ENCODE data around the gene MED12. TPM values are rescaled to one million over a fixed set of nuclear protein-coding genes. Genes with fewer than 3 reads are reported as not detected.

The MED12 gene
- total and polyA plus RNA-seq, 2 experiments from 2014 or later: 7.1 to 40.6 TPM

DNA sequence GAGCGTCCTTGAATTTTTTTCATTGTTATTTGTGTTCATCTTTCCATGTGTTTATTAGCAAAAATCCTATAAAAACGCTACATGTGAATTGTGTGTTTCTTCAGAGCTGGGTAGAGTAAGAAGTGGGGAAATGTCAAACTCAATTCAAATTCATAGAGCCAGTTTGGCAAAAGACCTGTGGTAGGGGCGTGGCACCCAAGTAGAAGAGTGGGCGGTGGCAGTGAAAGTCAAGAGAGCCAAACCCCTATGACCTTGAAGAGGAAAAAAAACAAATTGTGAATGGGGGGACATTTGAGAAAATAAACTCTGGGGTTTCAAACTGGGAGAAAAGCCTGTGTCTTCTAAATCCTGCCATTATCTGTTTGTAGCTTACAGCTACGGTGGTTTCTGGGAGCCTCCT lies 27.1 kb upstream of the MED12 start:
- Histone ChIP-seq H3F3A (replicated peaks; ENCODE audit: low read depth) (no peaks in the 10 kb centered on the region), H3K36me3 (ENCODE audit: insufficient read depth) (no peaks in the 10 kb centered on the region), H3K9me2 (ENCODE audit: insufficient read depth) (no peaks in the 10 kb centered on the region), H3K4me2 (no peak overlapping the region), H3K4me3 (no peak overlapping the region), H3K79me2 (replicated peaks; ENCODE audit: insufficient read depth) (no peaks in the 10 kb centered on the region), H2AFZ (no peak overlapping the region), H4K20me1 (replicated peaks; ENCODE audit: insufficient read depth) (no peaks in the 10 kb centered on the region), H3K27ac (ENCODE audit: low read depth) (no peak overlapping the region), H3K27me3 (ENCODE audit: insufficient read depth) (no peaks in the 10 kb centered on the region), H3K4me1 (ENCODE audit: insufficient read depth) (no peaks in the 10 kb centered on the region)
- H3K4me3 Mint-ChIP-seq: no peak overlapping the region
- no peaks in the 10 kb centered on the region for H3K36me3 Mint-ChIP-seq (ENCODE audit: low read depth)
- no peak for ATAC-seq
- no peak for TF ChIP-seq STAT1 (IDR thresholded peaks at IDR 0.05; ENCODE audit: unreplicated experiment)
- TF ChIP-seq, protein P1, sequence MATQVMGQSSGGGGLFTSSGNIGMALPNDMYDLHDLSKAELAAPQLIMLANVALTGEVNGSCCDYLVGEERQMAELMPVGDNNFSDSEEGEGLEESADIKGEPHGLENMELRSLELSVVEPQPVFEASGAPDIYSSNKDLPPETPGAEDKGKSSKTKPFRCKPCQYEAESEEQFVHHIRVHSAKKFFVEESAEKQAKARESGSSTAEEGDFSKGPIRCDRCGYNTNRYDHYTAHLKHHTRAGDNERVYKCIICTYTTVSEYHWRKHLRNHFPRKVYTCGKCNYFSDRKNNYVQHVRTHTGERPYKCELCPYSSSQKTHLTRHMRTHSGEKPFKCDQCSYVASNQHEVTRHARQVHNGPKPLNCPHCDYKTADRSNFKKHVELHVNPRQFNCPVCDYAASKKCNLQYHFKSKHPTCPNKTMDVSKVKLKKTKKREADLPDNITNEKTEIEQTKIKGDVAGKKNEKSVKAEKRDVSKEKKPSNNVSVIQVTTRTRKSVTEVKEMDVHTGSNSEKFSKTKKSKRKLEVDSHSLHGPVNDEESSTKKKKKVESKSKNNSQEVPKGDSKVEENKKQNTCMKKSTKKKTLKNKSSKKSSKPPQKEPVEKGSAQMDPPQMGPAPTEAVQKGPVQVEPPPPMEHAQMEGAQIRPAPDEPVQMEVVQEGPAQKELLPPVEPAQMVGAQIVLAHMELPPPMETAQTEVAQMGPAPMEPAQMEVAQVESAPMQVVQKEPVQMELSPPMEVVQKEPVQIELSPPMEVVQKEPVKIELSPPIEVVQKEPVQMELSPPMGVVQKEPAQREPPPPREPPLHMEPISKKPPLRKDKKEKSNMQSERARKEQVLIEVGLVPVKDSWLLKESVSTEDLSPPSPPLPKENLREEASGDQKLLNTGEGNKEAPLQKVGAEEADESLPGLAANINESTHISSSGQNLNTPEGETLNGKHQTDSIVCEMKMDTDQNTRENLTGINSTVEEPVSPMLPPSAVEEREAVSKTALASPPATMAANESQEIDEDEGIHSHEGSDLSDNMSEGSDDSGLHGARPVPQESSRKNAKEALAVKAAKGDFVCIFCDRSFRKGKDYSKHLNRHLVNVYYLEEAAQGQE (IDR thresholded peaks at IDR 0.05; ENCODE audit: unreplicated experiment): no peak
- TF ChIP-seq ZNF331 (CRISPR knock-in tag; IDR thresholded peaks at IDR 0.05; ENCODE audit: low read depth): no peak
- TF ChIP-seq, protein P2, sequence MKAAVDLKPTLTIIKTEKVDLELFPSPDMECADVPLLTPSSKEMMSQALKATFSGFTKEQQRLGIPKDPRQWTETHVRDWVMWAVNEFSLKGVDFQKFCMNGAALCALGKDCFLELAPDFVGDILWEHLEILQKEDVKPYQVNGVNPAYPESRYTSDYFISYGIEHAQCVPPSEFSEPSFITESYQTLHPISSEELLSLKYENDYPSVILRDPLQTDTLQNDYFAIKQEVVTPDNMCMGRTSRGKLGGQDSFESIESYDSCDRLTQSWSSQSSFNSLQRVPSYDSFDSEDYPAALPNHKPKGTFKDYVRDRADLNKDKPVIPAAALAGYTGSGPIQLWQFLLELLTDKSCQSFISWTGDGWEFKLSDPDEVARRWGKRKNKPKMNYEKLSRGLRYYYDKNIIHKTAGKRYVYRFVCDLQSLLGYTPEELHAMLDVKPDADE (IDR thresholded peaks at IDR 0.05): no peak
- TF ChIP-seq, protein P3, sequence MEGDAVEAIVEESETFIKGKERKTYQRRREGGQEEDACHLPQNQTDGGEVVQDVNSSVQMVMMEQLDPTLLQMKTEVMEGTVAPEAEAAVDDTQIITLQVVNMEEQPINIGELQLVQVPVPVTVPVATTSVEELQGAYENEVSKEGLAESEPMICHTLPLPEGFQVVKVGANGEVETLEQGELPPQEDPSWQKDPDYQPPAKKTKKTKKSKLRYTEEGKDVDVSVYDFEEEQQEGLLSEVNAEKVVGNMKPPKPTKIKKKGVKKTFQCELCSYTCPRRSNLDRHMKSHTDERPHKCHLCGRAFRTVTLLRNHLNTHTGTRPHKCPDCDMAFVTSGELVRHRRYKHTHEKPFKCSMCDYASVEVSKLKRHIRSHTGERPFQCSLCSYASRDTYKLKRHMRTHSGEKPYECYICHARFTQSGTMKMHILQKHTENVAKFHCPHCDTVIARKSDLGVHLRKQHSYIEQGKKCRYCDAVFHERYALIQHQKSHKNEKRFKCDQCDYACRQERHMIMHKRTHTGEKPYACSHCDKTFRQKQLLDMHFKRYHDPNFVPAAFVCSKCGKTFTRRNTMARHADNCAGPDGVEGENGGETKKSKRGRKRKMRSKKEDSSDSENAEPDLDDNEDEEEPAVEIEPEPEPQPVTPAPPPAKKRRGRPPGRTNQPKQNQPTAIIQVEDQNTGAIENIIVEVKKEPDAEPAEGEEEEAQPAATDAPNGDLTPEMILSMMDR (conservative IDR thresholded peaks at IDR 0.05; ENCODE audit: low read depth in 2 of 2): no peak
- no peaks in the 10 kb centered on the region; the same call in 2 of the 3 replicates for H3K4me1 Mint-ChIP-seq
- no peaks in the 10 kb centered on the region; the same call in 2 of the 3 replicates for H3K9me3 Mint-ChIP-seq
- H3K27me3 Mint-ChIP-seq (ENCODE audit: insufficient read depth, low read depth, poor library complexity): peaks cover 2% of the 10 kb centered on the region
- DNase-seq (ENCODE audit: low spot score): no peak
- H3K27ac Mint-ChIP-seq: no peak overlapping the region

DNA sequence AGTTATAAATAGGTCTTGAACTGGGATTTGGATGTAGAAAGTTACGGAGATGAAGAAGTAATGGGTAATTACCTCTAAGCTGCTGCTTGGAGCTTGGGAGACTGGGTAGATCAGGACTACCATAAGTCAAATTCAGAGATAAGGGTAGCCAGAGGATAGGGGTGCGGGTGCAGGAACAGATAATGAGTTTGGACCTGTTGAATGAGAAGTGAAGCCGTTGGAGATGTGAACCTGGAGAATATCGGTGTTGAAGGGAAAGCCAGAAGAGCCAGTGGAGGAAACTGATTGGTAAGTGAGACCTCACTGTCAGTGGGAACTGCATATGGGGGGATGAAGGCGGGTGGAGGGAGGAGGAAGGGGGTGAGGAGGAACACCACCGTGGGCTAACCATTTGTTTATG lies 23.4 kb upstream of the MED12 start:
- H3K9me2 ChIP-seq (ENCODE audit: insufficient read depth): no peaks in the 10 kb centered on the region
- peaks cover 14% of the 10 kb centered on the region for H3K79me2 ChIP-seq (replicated peaks; ENCODE audit: insufficient read depth)
- peak overlapping the region; percentile 74 for H3K4me2 ChIP-seq
- Mint-ChIP-seq H3K4me1 (peaks cover 18% of the 10 kb centered on the region), H3K27ac (no peak overlapping the region), H3K27me3 (ENCODE audit: insufficient read depth, low read depth, poor library complexity) (peaks cover 2% of the 10 kb centered on the region), H3K4me3 (peak overlapping the region; percentile 97), H3K9me3 (no peaks in the 10 kb centered on the region; the same call in 2 of the 3 replicates), H3K36me3 (ENCODE audit: low read depth) (no peaks in the 10 kb centered on the region)
- peaks cover 4% of the 10 kb centered on the region; the same call in 1 of the 2 replicates for H3K27me3 ChIP-seq (ENCODE audit: insufficient read depth)
- H3K36me3 ChIP-seq (ENCODE audit: insufficient read depth): no peaks in the 10 kb centered on the region
- no peak overlapping the region for H3K27ac ChIP-seq (ENCODE audit: low read depth)
- no peaks in the 10 kb centered on the region; the same call in 1 of the 2 replicates for H3F3A ChIP-seq (replicated peaks; ENCODE audit: low read depth)
- H3K4me3 ChIP-seq: peak overlapping the region; percentile 78
- H4K20me1 ChIP-seq (replicated peaks; ENCODE audit: insufficient read depth): no peaks in the 10 kb centered on the region
- no peak for ATAC-seq
- peaks cover 15% of the 10 kb centered on the region for H3K4me1 ChIP-seq (ENCODE audit: insufficient read depth)
- DNase-seq (ENCODE audit: low spot score): no peak
- H2AFZ ChIP-seq: peak overlapping the region; percentile 85; the same call in 1 of the 2 replicates
- TF ChIP-seq JUNB (IDR thresholded peaks at IDR 0.05; ENCODE audit: unreplicated experiment) (no peak), POLR2AphosphoS5 (IDR thresholded peaks at IDR 0.05; ENCODE audit: low read depth) (no peak), CREB1 (CRISPR knock-in tag; IDR thresholded peaks at IDR 0.05; ENCODE audit: low read depth) (no peak), STAT1 (IDR thresholded peaks at IDR 0.05; ENCODE audit: unreplicated experiment) (no peak), EZH2 (IDR thresholded peaks at IDR 0.05; ENCODE audit: low read depth, unreplicated experiment) (no peak), NANOG (IDR thresholded peaks at IDR 0.05; ENCODE audit: borderline replicate concordance) (no peak)
- TF ChIP-seq, protein P2 (IDR thresholded peaks at IDR 0.05): no peak

All from GM23338 (cell line).